Measurements from ENCODE around the gene SVIL.
"Not testable (repeated sequence)": the region's sequence is repeated elsewhere in the genome, so short reads cannot be mapped to it uniquely, and the experiment has no call there.

Gene SVIL

GRCh38 chr10:29574212-29575097, 60.3 kb downstream of the SVIL start:
- H3K9me3 Mint-ChIP-seq, H3K4me3 Mint-ChIP-seq, H3K36me3 Mint-ChIP-seq, DNase-seq, H3K27ac Mint-ChIP-seq, CTCF ChIA-PET, H3K27me3 Mint-ChIP-seq, H3K4me1 Mint-ChIP-seq: not testable (repeated sequence)

- not testable (repeated sequence) for H3K36me3 Mint-ChIP-seq, H3K27ac Mint-ChIP-seq, H3K4me1 Mint-ChIP-seq, DNase-seq, H3K9me3 Mint-ChIP-seq, H3K27me3 Mint-ChIP-seq, H3K4me3 Mint-ChIP-seq
- CTCF ChIA-PET, result interaction anchor here (0.6 to 1.9 kb wide), 4 partner anchors 15 to 1827 kb away, joined by 3 to 6 read pairs (median 3); no protein-coding TSS in a partner anchor
These were observed 64.5 kb downstream of the SVIL start for GRCh38 chr10:29570248-29570647.

GRCh38 chr10:29569795-29570194, 65.0 kb downstream of the SVIL start:
- Mint-ChIP-seq H3K27me3 (no peaks in the 10 kb centered on the region), H3K27ac (no peak overlapping the region), H3K36me3 (no peaks in the 10 kb centered on the region), H3K4me1 (no peaks in the 10 kb centered on the region), H3K4me3 (no peak overlapping the region), H3K9me3 (no peaks in the 10 kb centered on the region)
- no peak for DNase-seq
- CTCF ChIA-PET, result interaction anchor here (0.6 to 1.9 kb wide), 3 partner anchors 15 to 124 kb away, joined by 3 to 6 read pairs (median 3); no protein-coding TSS in a partner anchor

- Mint-ChIP-seq H3K4me1 (peaks cover 9% of the 10 kb centered on the region), H3K9me3 (no peaks in the 10 kb centered on the region), H3K27ac (no peak overlapping the region), H3K36me3 (peaks cover 4% of the 10 kb centered on the region), H3K27me3 (no peaks in the 10 kb centered on the region), H3K4me3 (no peak overlapping the region)
- CTCF ChIA-PET, result interaction anchor here (1.0 to 1.1 kb wide), 2 partner anchors 12 to 118 kb away, joined by 3 read pairs; no protein-coding TSS in a partner anchor
- DNase-seq, result no peak
These were observed 67.8 kb downstream of the SVIL start for GRCh38 chr10:29567003-29567402.

GRCh38 chr10:29566209-29566608, 68.6 kb downstream of the SVIL start:
- H3K4me1 Mint-ChIP-seq, H3K27me3 Mint-ChIP-seq, H3K4me3 Mint-ChIP-seq, H3K9me3 Mint-ChIP-seq, DNase-seq, H3K36me3 Mint-ChIP-seq, H3K27ac Mint-ChIP-seq: not testable (repeated sequence)
- CTCF ChIA-PET, result interaction anchor here (1.0 kb wide), 1 partner anchor 13 kb away, joined by 3 read pairs; no protein-coding TSS in a partner anchor

GRCh38 chr10:29563420-29564035, 71.2 kb downstream of the SVIL start:
- no peak for DNase-seq
- CTCF ChIA-PET, result no interaction called here
- H3K9me3 Mint-ChIP-seq, result no peaks in the 10 kb centered on the region
- H3K27me3 Mint-ChIP-seq, result no peaks in the 10 kb centered on the region
- peaks cover 4% of the 10 kb centered on the region for H3K36me3 Mint-ChIP-seq
- H3K27ac Mint-ChIP-seq, result no peak overlapping the region
- no peak overlapping the region for H3K4me3 Mint-ChIP-seq
- peaks cover 9% of the 10 kb centered on the region for H3K4me1 Mint-ChIP-seq

GRCh38 chr10:29563006-29563405, 71.8 kb downstream of the SVIL start:
- H3K27ac Mint-ChIP-seq, H3K9me3 Mint-ChIP-seq, H3K27me3 Mint-ChIP-seq, DNase-seq, H3K36me3 Mint-ChIP-seq, H3K4me1 Mint-ChIP-seq, H3K4me3 Mint-ChIP-seq, CTCF ChIA-PET: not testable (repeated sequence)

GRCh38 chr10:29559996-29560395, 74.8 kb downstream of the SVIL start:
- no peak for DNase-seq
- CTCF ChIA-PET, result no interaction called here
- H3K27ac Mint-ChIP-seq, result no peak overlapping the region
- no peak overlapping the region for H3K4me3 Mint-ChIP-seq
- H3K9me3 Mint-ChIP-seq, result no peaks in the 10 kb centered on the region
- no peaks in the 10 kb centered on the region for H3K27me3 Mint-ChIP-seq
- peaks cover 17% of the 10 kb centered on the region for H3K4me1 Mint-ChIP-seq
- peaks cover 5% of the 10 kb centered on the region for H3K36me3 Mint-ChIP-seq

GRCh38 chr10:29557665-29558064, 77.1 kb downstream of the SVIL start:
- no peaks in the 10 kb centered on the region for H3K9me3 Mint-ChIP-seq
- no peak for DNase-seq
- CTCF ChIA-PET, result no interaction called here
- H3K4me3 Mint-ChIP-seq, result no peak overlapping the region
- H3K27ac Mint-ChIP-seq, result no peak overlapping the region
- H3K36me3 Mint-ChIP-seq, result peaks cover 9% of the 10 kb centered on the region
- H3K27me3 Mint-ChIP-seq, result no peaks in the 10 kb centered on the region
- peaks cover 20% of the 10 kb centered on the region for H3K4me1 Mint-ChIP-seq

GRCh38 chr10:29555746-29556481, 78.9 kb downstream of the SVIL start:
- DNase-seq, result no peak
- Mint-ChIP-seq H3K4me1 (peaks cover 18% of the 10 kb centered on the region), H3K4me3 (no peak overlapping the region), H3K27ac (no peak overlapping the region), H3K36me3 (peaks cover 14% of the 10 kb centered on the region), H3K27me3 (no peaks in the 10 kb centered on the region), H3K9me3 (no peaks in the 10 kb centered on the region)
- CTCF ChIA-PET, result interaction anchor here (1.4 kb wide), 1 partner anchor 35 kb away, joined by 3 read pairs; no protein-coding TSS in a partner anchor

- Mint-ChIP-seq H3K27me3 (no peaks in the 10 kb centered on the region), H3K4me3 (no peak overlapping the region), H3K36me3 (peaks cover 21% of the 10 kb centered on the region), H3K4me1 (peaks cover 18% of the 10 kb centered on the region), H3K27ac (peak overlapping the region; percentile 77), H3K9me3 (no peaks in the 10 kb centered on the region)
- DNase-seq, result no peak
- CTCF ChIA-PET, result interaction anchor here (1.4 kb wide), 1 partner anchor 36 kb away, joined by 3 read pairs; no protein-coding TSS in a partner anchor
These were observed 79.6 kb downstream of the SVIL start for GRCh38 chr10:29555091-29555745.

GRCh38 chr10:29554660-29555059, 80.1 kb downstream of the SVIL start:
- Mint-ChIP-seq H3K4me3 (no peak overlapping the region), H3K4me1 (peaks cover 18% of the 10 kb centered on the region), H3K27me3 (no peaks in the 10 kb centered on the region), H3K36me3 (peaks cover 21% of the 10 kb centered on the region), H3K27ac (peak overlapping the region; percentile 77), H3K9me3 (no peaks in the 10 kb centered on the region)
- no peak for DNase-seq
- CTCF ChIA-PET, result interaction anchor here (0.6 to 2.0 kb wide), 3 partner anchors 20 to 137 kb away, joined by 3 to 5 read pairs (median 3); no protein-coding TSS in a partner anchor

- DNase-seq, result no peak
- Mint-ChIP-seq H3K36me3 (peaks cover 22% of the 10 kb centered on the region), H3K27me3 (no peaks in the 10 kb centered on the region), H3K4me3 (no peak overlapping the region), H3K27ac (peak overlapping the region; percentile 73), H3K9me3 (no peaks in the 10 kb centered on the region), H3K4me1 (peaks cover 20% of the 10 kb centered on the region)
- CTCF ChIA-PET, result interaction anchor here (0.6 to 2.0 kb wide), 2 partner anchors 19 to 138 kb away, joined by 3 to 5 read pairs; no protein-coding TSS in a partner anchor
These were observed 81.1 kb downstream of the SVIL start for GRCh38 chr10:29553544-29554250.

All from activated naive CD4-positive, alpha-beta T cell treated with anti-CD3 and anti-CD28 coated beads, Interleukin-2, amount 10 ng/mL, durations not matched to agents 7 days and 5 days (primary cell).